Vagina (tissue), 2 donors: ENCODE measurements around the gene HAO1.

Experiments
- POLR2A ChIP-seq, 2 donors: fragments of 450-650 bp; IDR thresholded peaks; one replicate each; pipeline ENCODE4 v1.6.1; 2017; ENCODE audit warnings: antibody characterized with exemption in 2 of 2, mild to moderate bottlenecking in 2 of 2, moderate library complexity in 2 of 2
- POLR2AphosphoS5 ChIP-seq, 2 donors: sonication (generic); formaldehyde crosslinking; IDR thresholded peaks; one replicate each; pipeline ENCODE4 v1.9.0; 2017; ENCODE audit warnings: antibody characterized with exemption in 2 of 2, mild to moderate bottlenecking in 2 of 2, low read depth in 1 of 2; ENCODE audit not compliant: insufficient read depth in 1 of 2
- TF ChIP-seq, protein P1 (sequence below), 3 experiments: fragments of 450-650 bp in 2 of 3; fragments of 200-600 bp in 1 of 3; sonication (generic) in 1 of 3; IDR thresholded peaks; one replicate each; pipeline ENCODE4 v1.5.1; 2017 to 2019; ENCODE audit warnings: antibody characterized with exemption in 3 of 3, mild to moderate bottlenecking in 2 of 3, moderate library complexity in 2 of 3

DNA sequence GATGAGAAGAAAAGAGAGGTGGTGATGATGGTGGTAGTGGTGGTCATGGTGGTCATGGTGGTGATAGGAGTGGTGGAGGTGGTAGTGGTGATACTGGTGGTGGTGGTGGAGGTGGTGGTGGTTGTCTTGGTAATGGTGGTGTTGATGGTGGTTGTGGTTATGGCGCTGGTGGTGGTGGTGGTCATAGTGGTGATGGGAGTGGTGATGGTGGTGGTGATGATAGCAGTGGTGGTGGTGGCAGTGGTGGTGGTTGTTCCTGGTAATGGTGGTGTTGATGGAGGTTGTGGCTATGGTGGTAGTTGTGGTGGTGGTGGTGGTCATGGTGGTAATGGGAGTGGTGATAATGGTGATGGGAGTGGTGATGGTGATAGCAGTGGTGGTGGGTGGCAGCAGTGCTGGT is 36.8 kb downstream of the HAO1 start:
- TF ChIP-seq, protein P1, sequence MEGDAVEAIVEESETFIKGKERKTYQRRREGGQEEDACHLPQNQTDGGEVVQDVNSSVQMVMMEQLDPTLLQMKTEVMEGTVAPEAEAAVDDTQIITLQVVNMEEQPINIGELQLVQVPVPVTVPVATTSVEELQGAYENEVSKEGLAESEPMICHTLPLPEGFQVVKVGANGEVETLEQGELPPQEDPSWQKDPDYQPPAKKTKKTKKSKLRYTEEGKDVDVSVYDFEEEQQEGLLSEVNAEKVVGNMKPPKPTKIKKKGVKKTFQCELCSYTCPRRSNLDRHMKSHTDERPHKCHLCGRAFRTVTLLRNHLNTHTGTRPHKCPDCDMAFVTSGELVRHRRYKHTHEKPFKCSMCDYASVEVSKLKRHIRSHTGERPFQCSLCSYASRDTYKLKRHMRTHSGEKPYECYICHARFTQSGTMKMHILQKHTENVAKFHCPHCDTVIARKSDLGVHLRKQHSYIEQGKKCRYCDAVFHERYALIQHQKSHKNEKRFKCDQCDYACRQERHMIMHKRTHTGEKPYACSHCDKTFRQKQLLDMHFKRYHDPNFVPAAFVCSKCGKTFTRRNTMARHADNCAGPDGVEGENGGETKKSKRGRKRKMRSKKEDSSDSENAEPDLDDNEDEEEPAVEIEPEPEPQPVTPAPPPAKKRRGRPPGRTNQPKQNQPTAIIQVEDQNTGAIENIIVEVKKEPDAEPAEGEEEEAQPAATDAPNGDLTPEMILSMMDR (IDR thresholded peaks at IDR 0.05) = no peak
- TF ChIP-seq POLR2AphosphoS5 (IDR thresholded peaks at IDR 0.05; ENCODE audit: insufficient read depth in 1 of 2, low read depth in 1 of 2) = no peak
- no peak for TF ChIP-seq POLR2A (IDR thresholded peaks at IDR 0.05)
